Subcutaneous adipose tissue (tissue), 4 donors: ENCODE results near the gene FOXL1. TPM values are rescaled to one million over a fixed set of nuclear protein-coding genes. Genes with fewer than 3 reads are reported as not detected.

Experiments used
- CTCF ChIP-seq: fragments of 450-650 bp; IDR thresholded peaks from one replicate; pipeline ENCODE4 v1.5.1; 2016; ENCODE audit warnings: low read depth, mild to moderate bottlenecking, control low read depth, antibody characterized with exemption, moderate library complexity
- total RNA-seq, 4 donors: library from RNA; depleted of rRNA; stranded (reverse); fragments of >200 nt; gene quantifications; one replicate each; pipeline ENCODE4 v1.1.0, GENCODE V29; 2016

The FOXL1 gene
- total RNA-seq, 4 donors from 2014 or later: not detected

GRCh38 chr16:86550281-86550680, 28.1 kb upstream of the FOXL1 start:
- no peak for TF ChIP-seq CTCF

GRCh38 chr16:86553356-86553755, 25.0 kb upstream of the FOXL1 start:
- no peak for TF ChIP-seq CTCF

GRCh38 chr16:86554599-86554916, 23.8 kb upstream of the FOXL1 start:
- no peak for TF ChIP-seq CTCF

- no peak for TF ChIP-seq CTCF
Observed at GRCh38 chr16:86554917-86555703, 23.2 kb upstream of the FOXL1 start, which contains the start of gene MTHFSD. TSS of gene MTHFSD (minus strand) at chr16:86555235. CDS start at chr16:86555184, 51 bp downstream.

- TF ChIP-seq CTCF: no peak
Observed at GRCh38 chr16:86555704-86556075, 22.7 kb upstream of the FOXL1 start.

GRCh38 chr16:86556576-86556975, 21.8 kb upstream of the FOXL1 start:
- TF ChIP-seq CTCF: no peak

DNA sequence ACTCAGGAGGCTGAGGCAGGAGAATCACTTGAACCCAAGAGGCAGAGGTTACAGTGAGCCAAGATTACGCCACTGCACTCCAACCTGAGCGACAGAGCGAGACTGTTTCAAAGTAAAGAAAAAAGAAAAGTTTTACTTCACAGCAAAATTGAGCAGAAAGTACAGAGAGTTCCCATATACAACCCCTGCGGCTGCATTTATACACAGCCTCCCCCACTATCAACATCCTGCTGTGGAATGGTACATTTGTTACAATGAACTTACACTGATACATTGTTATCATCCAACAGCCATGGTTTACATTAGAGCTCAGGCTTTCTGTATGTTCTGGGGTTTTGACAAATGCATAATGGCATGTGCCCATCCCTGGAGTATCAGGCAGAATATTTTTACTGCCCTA, 20.8 kb upstream of the FOXL1 start:
- TF ChIP-seq CTCF: no peak
